OCI-LY1 (cell line): ENCODE results near the gene ALLC.

Experiments used
- H2AFZ ChIP-seq: fragments of 200-600 bp; sonication (generic), shearing (Covaris generic); 2 replicates; pipeline ENCODE4 v1.6.0; 2014; ENCODE audit warnings: antibody characterized with exemption, mild to moderate bottlenecking, low read length
- H3F3A ChIP-seq: fragments of 200-600 bp; sonication (generic), shearing (Covaris generic); 2 replicates; pipeline ENCODE4 v1.6.0; 2014; ENCODE audit warnings: mild to moderate bottlenecking, antibody characterized with exemption, low read length, moderate library complexity; ENCODE audit not compliant: insufficient read depth
- H3K27ac ChIP-seq: fragments of 200-600 bp; sonication (generic); 2 replicates; pipeline ENCODE4 v1.5.1; 2014; ENCODE audit warnings: low read length, mixed run types, mild to moderate bottlenecking, low read depth; ENCODE audit not compliant: poor library complexity, severe bottlenecking
- H3K27me3 ChIP-seq: fragments of 200-600 bp; sonication (generic); 2 replicates; pipeline ENCODE4 v1.6.0; 2014; ENCODE audit warnings: antibody characterized with exemption, mild to moderate bottlenecking, low read length, moderate library complexity; ENCODE audit not compliant: insufficient read depth
- H3K36me3 ChIP-seq: fragments of 200-600 bp; sonication (generic); 2 replicates; pipeline ENCODE4 v1.6.1; 2014; ENCODE audit warnings: mild to moderate bottlenecking, antibody characterized with exemption, low read length, moderate library complexity, mixed read lengths; ENCODE audit not compliant: insufficient read depth
- H3K4me1 ChIP-seq: fragments of 200-600 bp; sonication (generic); 2 replicates; pipeline ENCODE4 v1.5.1; 2014; ENCODE audit warnings: mild to moderate bottlenecking, low read length, moderate library complexity; ENCODE audit not compliant: insufficient read depth, severe bottlenecking
- H3K4me2 ChIP-seq: fragments of 200-600 bp; sonication (generic), shearing (Covaris generic); 2 replicates; pipeline ENCODE4 v1.6.1; 2014; ENCODE audit warnings: low read length
- H3K4me3 ChIP-seq: fragments of 200-600 bp; sonication (generic); 2 replicates; pipeline ENCODE4 v1.5.1; 2014; ENCODE audit warnings: low read length, low read depth, mild to moderate bottlenecking, mixed read lengths; ENCODE audit not compliant: poor library complexity, severe bottlenecking
- H3K79me2 ChIP-seq: fragments of 200-600 bp; shearing (Covaris generic); 2 replicates; pipeline ENCODE4 v1.6.1; 2016; ENCODE audit warnings: mixed run types, low read length, mixed read lengths; ENCODE audit not compliant: insufficient read depth
- H3K9ac ChIP-seq: fragments of 200-600 bp; sonication (generic), shearing (Covaris generic); 2 replicates; pipeline ENCODE4 v1.6.1; 2014; ENCODE audit warnings: mild to moderate bottlenecking, low read length, mixed read lengths
- H3K9me2 ChIP-seq: fragments of 200-600 bp; sonication (generic), shearing (Covaris generic); 2 replicates; pipeline ENCODE4 v1.6.1; 2014; ENCODE audit warnings: low read depth, mild to moderate bottlenecking, low read length, mixed read lengths
- H3K9me3 ChIP-seq: fragments of 200-600 bp; shearing (Covaris generic); 2 replicates; pipeline ENCODE4 v1.6.1; 2014; ENCODE audit warnings: low read length, mixed read lengths
- H4K20me1 ChIP-seq: fragments of 200-600 bp; sonication (generic), shearing (Covaris generic); 2 replicates; pipeline ENCODE4 v1.6.0; 2016; ENCODE audit warnings: mild to moderate bottlenecking, low read length; ENCODE audit not compliant: insufficient read depth
- EZH2 ChIP-seq: fragments of 200-600 bp; sonication (generic), shearing (Covaris generic); IDR thresholded peaks from 2 replicates; pipeline ENCODE4 v1.8.0; 2017; ENCODE audit warnings: borderline replicate concordance, mixed run types, mild to moderate bottlenecking, antibody characterized with exemption, low read length, moderate library complexity, mixed read lengths
- TF ChIP-seq, protein P1 (sequence below): fragments of 200-600 bp; sonication (generic), shearing (Covaris generic); IDR thresholded peaks from 2 replicates; pipeline ENCODE4 v1.5.1; 2017; ENCODE audit warnings: mild to moderate bottlenecking, antibody characterized with exemption, low read length, moderate library complexity, mixed read lengths

Gene ALLC

DNA sequence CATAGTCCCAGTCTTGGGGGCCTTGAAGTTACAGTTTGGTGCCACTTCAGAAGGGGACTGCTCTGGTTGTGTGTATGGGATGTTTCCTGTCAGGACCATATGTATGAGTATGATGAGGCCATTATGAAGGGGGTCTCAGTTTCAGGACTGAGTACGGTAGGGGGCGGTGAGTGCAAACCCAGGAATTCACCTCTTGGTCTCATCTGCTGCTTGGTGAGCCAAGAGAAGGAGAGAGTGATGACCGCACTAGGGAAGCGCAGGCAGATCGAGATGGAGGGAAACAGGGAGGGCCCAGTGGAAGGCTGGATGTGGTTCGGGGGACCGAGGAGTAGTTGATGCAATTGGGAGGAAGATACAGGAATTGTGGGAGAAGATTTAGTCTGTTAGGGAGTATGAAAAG lies 73.8 kb downstream of the ALLC start:
- no peaks in the 10 kb centered on the region for H3K4me1 ChIP-seq

DNA sequence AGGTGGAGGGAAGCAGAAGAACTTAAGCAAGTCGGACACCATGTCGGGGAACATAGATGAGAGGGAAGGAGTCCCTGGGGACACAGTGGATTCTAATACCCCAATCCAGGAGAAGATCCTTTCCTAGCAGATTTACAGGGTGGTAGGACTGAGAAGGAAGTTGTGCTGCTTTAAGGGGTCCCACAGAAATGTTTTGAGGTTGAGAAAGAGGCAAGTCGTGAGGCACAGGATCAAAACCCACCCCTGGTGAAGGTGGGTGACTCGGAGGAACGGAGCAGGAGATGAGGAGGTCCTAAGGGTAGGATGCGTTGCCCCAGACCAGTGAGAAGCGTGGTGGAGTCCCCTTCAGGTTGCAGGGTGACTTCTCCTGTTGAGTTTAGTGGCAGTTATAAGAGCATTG lies 78.1 kb downstream of the ALLC start:
- Histone ChIP-seq H3K9ac (no peak overlapping the region), H4K20me1 (no peaks in the 10 kb centered on the region), H3K27ac (no peak overlapping the region), H3K4me1 (no peaks in the 10 kb centered on the region), H3K4me3 (no peak overlapping the region), H3K4me2 (no peak overlapping the region), H2AFZ (no peak overlapping the region), H3K79me2 (no peaks in the 10 kb centered on the region), H3K9me2 (no peaks in the 10 kb centered on the region), H3K9me3 (no peaks in the 10 kb centered on the region), H3K36me3 (no peaks in the 10 kb centered on the region), H3F3A (no peaks in the 10 kb centered on the region), H3K27me3 (peaks cover 3% of the 10 kb centered on the region; the same call in 1 of the 2 replicates)
- no peak for TF ChIP-seq EZH2
- TF ChIP-seq, protein P1, sequence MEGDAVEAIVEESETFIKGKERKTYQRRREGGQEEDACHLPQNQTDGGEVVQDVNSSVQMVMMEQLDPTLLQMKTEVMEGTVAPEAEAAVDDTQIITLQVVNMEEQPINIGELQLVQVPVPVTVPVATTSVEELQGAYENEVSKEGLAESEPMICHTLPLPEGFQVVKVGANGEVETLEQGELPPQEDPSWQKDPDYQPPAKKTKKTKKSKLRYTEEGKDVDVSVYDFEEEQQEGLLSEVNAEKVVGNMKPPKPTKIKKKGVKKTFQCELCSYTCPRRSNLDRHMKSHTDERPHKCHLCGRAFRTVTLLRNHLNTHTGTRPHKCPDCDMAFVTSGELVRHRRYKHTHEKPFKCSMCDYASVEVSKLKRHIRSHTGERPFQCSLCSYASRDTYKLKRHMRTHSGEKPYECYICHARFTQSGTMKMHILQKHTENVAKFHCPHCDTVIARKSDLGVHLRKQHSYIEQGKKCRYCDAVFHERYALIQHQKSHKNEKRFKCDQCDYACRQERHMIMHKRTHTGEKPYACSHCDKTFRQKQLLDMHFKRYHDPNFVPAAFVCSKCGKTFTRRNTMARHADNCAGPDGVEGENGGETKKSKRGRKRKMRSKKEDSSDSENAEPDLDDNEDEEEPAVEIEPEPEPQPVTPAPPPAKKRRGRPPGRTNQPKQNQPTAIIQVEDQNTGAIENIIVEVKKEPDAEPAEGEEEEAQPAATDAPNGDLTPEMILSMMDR: no peak

More for the DNA sequence above, 73.8 kb downstream of the ALLC start:
- no peaks in the 10 kb centered on the region for H3K27me3 ChIP-seq
- H3K36me3 ChIP-seq: no peaks in the 10 kb centered on the region
- H3K79me2 ChIP-seq: no peaks in the 10 kb centered on the region
- H3K9me3 ChIP-seq: no peaks in the 10 kb centered on the region
- no peak overlapping the region for H3K9ac ChIP-seq
- H3K27ac ChIP-seq: no peak overlapping the region
- no peak overlapping the region for H3K4me3 ChIP-seq
- no peak for TF ChIP-seq EZH2
- TF ChIP-seq, protein P1: no peak
- no peak overlapping the region for H2AFZ ChIP-seq
- no peaks in the 10 kb centered on the region for H3K9me2 ChIP-seq
- no peaks in the 10 kb centered on the region for H4K20me1 ChIP-seq
- H3F3A ChIP-seq: no peaks in the 10 kb centered on the region
- H3K4me2 ChIP-seq: no peak overlapping the region

- H3F3A ChIP-seq: no peaks in the 10 kb centered on the region
- no peak overlapping the region for H2AFZ ChIP-seq
- H3K4me2 ChIP-seq: no peak overlapping the region
- H4K20me1 ChIP-seq: no peaks in the 10 kb centered on the region
- H3K27me3 ChIP-seq: peaks cover 3% of the 10 kb centered on the region; the same call in 1 of the 2 replicates
- H3K9me3 ChIP-seq: no peaks in the 10 kb centered on the region
- H3K9me2 ChIP-seq: no peaks in the 10 kb centered on the region
- H3K36me3 ChIP-seq: no peaks in the 10 kb centered on the region
- no peak overlapping the region for H3K27ac ChIP-seq
- TF ChIP-seq, protein P1: no peak
- TF ChIP-seq EZH2: no peak
- H3K9ac ChIP-seq: no peak overlapping the region
- H3K4me3 ChIP-seq: no peak overlapping the region
- H3K4me1 ChIP-seq: no peaks in the 10 kb centered on the region
- H3K79me2 ChIP-seq: no peaks in the 10 kb centered on the region
Measured at GRCh38 chr2:3737128-3737527, 79.1 kb downstream of the ALLC start.
